PC-3 (cell line): ENCODE data around the gene OR6K6. TPM values are rescaled to one million over a fixed set of nuclear protein-coding genes. Genes with fewer than 3 reads are reported as not detected.

Experiments used
- ATAC-seq: fragments of 200-7000 bp; cut with Tn5 transposase; 2 replicates; pipeline ENCODE4 v1.9.1; 2020; ENCODE audit warnings: mild to moderate bottlenecking, moderate library complexity
- BruUV-seq: library from RNA; stranded (reverse); fragments of 400-500 nt; replicated peaks from 2 replicates; lab custom pipeline; 2021; lab: Mats Ljungman, UMichigan
- CTCF ChIA-PET: fragments of 300-600 bp; sonication (Branson Sonifier 250); formaldehyde crosslinking; loops from one replicate; lab custom pipeline; 2022; ENCODE audit warnings: antibody characterized with exemption; lab: Charles Lee
- POLR2A ChIA-PET: fragments of 300-600 bp; sonication (Branson Sonifier 250); formaldehyde crosslinking; loops from one replicate; lab custom pipeline; 2022; ENCODE audit warnings: antibody characterized with exemption; ENCODE audit not compliant: unreplicated experiment; lab: Charles Lee
- DNase-seq: peaks from one replicate; pipeline ENCODE4 v3.0.0-alpha.2; 2015
- H2AFZ ChIP-seq: fragments of 300-600 bp; sonication (generic); 2 replicates; pipeline ENCODE4 v1.6.0; 2016; ENCODE audit warnings: antibody characterized with exemption, low read length
- H3F3A ChIP-seq: fragments of 300-600 bp; sonication (generic); one replicate; pipeline ENCODE4 v1.6.0; 2017; ENCODE audit warnings: antibody characterized with exemption, low read length, control low read depth, mild to moderate bottlenecking; ENCODE audit not compliant: unreplicated experiment
- H3K27ac ChIP-seq: fragments of 300-600 bp; sonication (generic); 2 replicates; pipeline ENCODE4 v1.5.1; 2016; ENCODE audit warnings: mild to moderate bottlenecking, low read length
- H3K27me3 ChIP-seq: fragments of 300-600 bp; sonication (generic); 2 replicates; pipeline ENCODE4 v1.6.1; 2016; ENCODE audit warnings: low read length, mixed read lengths
- H3K36me3 ChIP-seq: fragments of 300-600 bp; sonication (generic); 2 replicates; pipeline ENCODE4 v1.6.1; 2016; ENCODE audit warnings: low read depth, mixed run types, low read length, mixed read lengths
- H3K4me1 ChIP-seq: fragments of 300-600 bp; sonication (generic); 2 replicates; pipeline ENCODE4 v1.5.1; 2016; ENCODE audit warnings: low read length; ENCODE audit not compliant: insufficient read depth
- H3K4me2 ChIP-seq: fragments of 300-600 bp; sonication (generic); 2 replicates; pipeline ENCODE4 v1.6.0; 2016; ENCODE audit warnings: low read length
- H3K4me3 ChIP-seq: fragments of 300-600 bp; sonication (generic); 2 replicates; pipeline ENCODE4 v1.5.1; 2016; ENCODE audit warnings: mild to moderate bottlenecking, low read length, mixed read lengths
- H3K79me2 ChIP-seq: fragments of 300-600 bp; sonication (generic); 2 replicates; pipeline ENCODE4 v1.6.1; 2017; ENCODE audit warnings: low read length, mixed read lengths
- H3K9ac ChIP-seq: fragments of 300-600 bp; sonication (generic); 2 replicates; pipeline ENCODE4 v1.6.0; 2016; ENCODE audit warnings: mild to moderate bottlenecking, low read length
- H3K9me2 ChIP-seq: fragments of 300-600 bp; sonication (generic); replicated peaks from 2 replicates; pipeline ENCODE4 v1.6.1; 2016; ENCODE audit warnings: mixed run types, low read length, mixed read lengths
- H3K9me3 ChIP-seq: fragments of 300-600 bp; sonication (generic); 2 replicates; pipeline ENCODE4 v1.6.1; 2016; ENCODE audit warnings: low read length, mixed read lengths
- H4K20me1 ChIP-seq: fragments of 300-600 bp; sonication (generic); 2 replicates; pipeline ENCODE4 v1.6.1; 2016; ENCODE audit warnings: low read length, mixed read lengths
- CTCF ChIP-seq: fragments of 300-600 bp; sonication (generic); conservative IDR thresholded peaks from 2 replicates; pipeline ENCODE4 v1.5.1; 2017; ENCODE audit warnings: antibody characterized with exemption, low read depth, mild to moderate bottlenecking, low read length
- EZH2 ChIP-seq: fragments of 300-600 bp; sonication (generic); IDR thresholded peaks from one replicate; pipeline ENCODE4 v1.6.1; 2017; ENCODE audit warnings: antibody characterized with exemption, mild to moderate bottlenecking, low read length; ENCODE audit not compliant: unreplicated experiment
- EZH2phosphoT487 ChIP-seq: fragments of 300-600 bp; sonication (generic); IDR thresholded peaks from 2 replicates; pipeline ENCODE4 v1.6.1; 2018; ENCODE audit warnings: mild to moderate bottlenecking, antibody characterized with exemption, low read length, borderline replicate concordance
- intact Hi-C: fragments of 100-400 bp; cut with micrococcal nuclease; formaldehyde crosslinking; loops from 2 replicates; pipeline ENCODE4 v1.9.0; 2023
- total RNA-seq: library from RNA; depleted of rRNA; stranded (reverse); fragments of >200 nt; gene quantifications from 2 replicates; pipeline ENCODE4 v1.2.3, GENCODE V29; 2014

The OR6K6 gene
- total RNA-seq, 1 experiment from 2014 or later: not detected

- Histone ChIP-seq H3K4me3 (no peak overlapping the region), H3F3A (no peaks in the 10 kb centered on the region), H3K9me2 (no peaks in the 10 kb centered on the region), H2AFZ (no peak overlapping the region), H4K20me1 (no peaks in the 10 kb centered on the region), H3K27ac (no peak overlapping the region), H3K9me3 (no peaks in the 10 kb centered on the region; the same call in 1 of the 2 replicates), H3K4me1 (no peaks in the 10 kb centered on the region), H3K27me3 (peaks cover 13% of the 10 kb centered on the region; the same call in 1 of the 2 replicates), H3K79me2 (no peaks in the 10 kb centered on the region), H3K36me3 (no peaks in the 10 kb centered on the region), H3K9ac (no peak overlapping the region), H3K4me2 (no peak overlapping the region)
- ATAC-seq (no peak), DNase-seq (no peak)
- TF ChIP-seq EZH2: no peak
- no peak for TF ChIP-seq CTCF
- no peak for TF ChIP-seq EZH2phosphoT487
- ChIA-PET CTCF (no interaction called here), POLR2A (no interaction called here)
- BruUV-seq: no TSS peak
- intact Hi-C loops: no loop called here
Measured at GRCh38 chr1:158719664-158720063, 34.9 kb upstream of the OR6K6 start.

DNA sequence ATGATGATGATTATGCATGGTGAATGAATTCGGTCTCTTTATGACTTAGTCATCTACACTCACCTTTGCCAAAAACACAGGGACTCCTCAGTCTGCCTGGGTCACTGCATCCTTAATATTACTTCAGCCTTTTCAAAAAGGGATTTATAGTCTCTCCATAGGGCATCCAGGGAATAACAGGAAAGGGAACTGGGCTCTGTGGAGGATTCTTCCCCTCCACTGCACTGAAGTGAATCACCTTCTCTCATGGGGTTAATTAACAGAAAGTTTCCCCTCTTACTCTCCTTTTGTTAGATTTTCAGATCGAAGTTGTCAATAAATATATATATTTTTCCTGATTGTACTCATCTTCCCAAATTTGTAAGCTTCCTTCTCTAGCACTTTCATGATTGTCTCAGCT, 33.9 kb upstream of the OR6K6 start, which contains the start of gene OR6K3:
Gene OR6K3 (minus strand): TSS at position 101 of the 400 bp plus-strand sequence. CDS start 2,605 bp downstream, outside the sequence.
- Histone ChIP-seq H3K4me1 (no peaks in the 10 kb centered on the region), H3K9me3 (no peaks in the 10 kb centered on the region; the same call in 1 of the 2 replicates), H3K27ac (no peak within 1 kb of the TSS), H3K36me3 (no peaks in the 10 kb centered on the region), H4K20me1 (no peaks in the 10 kb centered on the region), H3K79me2 (no peaks in the 10 kb centered on the region), H3K27me3 (peaks cover 19% of the 10 kb centered on the region; the same call in 1 of the 2 replicates), H3F3A (no peaks in the 10 kb centered on the region), H2AFZ (no peak within 1 kb of the TSS), H3K9ac (no peak within 1 kb of the TSS), H3K4me2 (no peak within 1 kb of the TSS), H3K4me3 (no peak within 1 kb of the TSS), H3K9me2 (no peaks in the 10 kb centered on the region)
- intact Hi-C loops: no loop called here
- TF ChIP-seq EZH2phosphoT487 (no peak), CTCF (no peak), EZH2 (no peak)
- no TSS peak for BruUV-seq
- DNase-seq (no peak), ATAC-seq (no peak)
- ChIA-PET CTCF (no interaction called here), POLR2A (no interaction called here)

DNA sequence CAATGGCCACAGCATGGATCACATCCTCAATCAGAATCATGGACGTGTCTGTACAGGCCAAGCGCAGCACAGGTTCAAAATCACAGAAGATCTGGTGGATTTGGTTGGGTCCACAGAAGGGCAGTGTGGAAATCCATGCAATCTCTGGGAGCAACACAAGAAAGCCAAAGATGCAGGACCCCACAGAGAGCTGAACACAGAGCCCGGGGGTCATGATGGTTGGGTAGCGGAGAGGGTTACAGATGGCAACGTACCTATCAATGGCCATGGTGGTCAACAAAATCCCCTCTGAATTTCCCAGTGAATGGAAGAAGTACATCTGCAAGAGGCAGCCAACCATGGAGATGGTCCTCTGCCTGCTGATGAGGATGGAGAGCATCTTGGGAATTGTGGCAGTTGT, 30.1 kb upstream of the OR6K6 start:
- no peak for DNase-seq
- TF ChIP-seq CTCF: no peak
- TF ChIP-seq EZH2phosphoT487: no peak
- TF ChIP-seq EZH2: no peak
- no peak overlapping the region for H3K27ac ChIP-seq
- H3K9me3 ChIP-seq: no peaks in the 10 kb centered on the region
- H3K4me3 ChIP-seq: no peak overlapping the region
- POLR2A ChIA-PET: no interaction called here
- H3K9me2 ChIP-seq: no peaks in the 10 kb centered on the region
- peaks cover 18% of the 10 kb centered on the region; the same call in 1 of the 2 replicates for H3K27me3 ChIP-seq
- no peak overlapping the region for H3K4me2 ChIP-seq
- H3K9ac ChIP-seq: no peak overlapping the region
- no peaks in the 10 kb centered on the region for H3F3A ChIP-seq
- no peaks in the 10 kb centered on the region for H4K20me1 ChIP-seq
- H3K4me1 ChIP-seq: no peaks in the 10 kb centered on the region
- no peak overlapping the region for H2AFZ ChIP-seq
- intact Hi-C loops: no loop called here
- no peak for ATAC-seq
- H3K79me2 ChIP-seq: no peaks in the 10 kb centered on the region
- H3K36me3 ChIP-seq: no peaks in the 10 kb centered on the region
- no TSS peak for BruUV-seq
- CTCF ChIA-PET: no interaction called here
